H1 (cell line): ENCODE results near the gene THAP10. TPM values are rescaled to one million over a fixed set of nuclear protein-coding genes. Genes with fewer than 3 reads are reported as not detected.

Source experiments
- CTCF ChIA-PET: fragments of 300-600 bp; sonication (Branson Sonifier 250); formaldehyde crosslinking; loops from one replicate; lab custom pipeline; 2021; ENCODE audit not compliant: partially characterized antibody; lab: Charles Lee
- POLR2A ChIA-PET: fragments of 300-600 bp; sonication (Branson Sonifier 250); formaldehyde crosslinking; loops from one replicate; lab custom pipeline; 2021; ENCODE audit warnings: inconsistent platforms; ENCODE audit not compliant: partially characterized antibody; lab: Charles Lee
- DNase-seq, 2 experiments: peaks; one replicate each; pipeline versions ENCODE4 v3.0.0 to v3.0.0-alpha.2; 2010 to 2022; ENCODE audit warnings: low spot score in 2 of 2, low read depth in 1 of 2, mixed read lengths in 1 of 2
- FAIRE-seq: peaks from 2 replicates; lab custom pipeline; 2011; peaks lifted over from hg19 to GRCh38; lab: Jason Lieb, UNC
- H2AFZ ChIP-seq: 2 replicates; pipeline ENCODE4 v1.8.1; 2012; ENCODE audit warnings: low read length, inconsistent platforms
- H2AK5ac ChIP-seq: 2 replicates; pipeline ENCODE4 v1.6.1; 2013; ENCODE audit warnings: low read depth, low read length
- H2BK120ac ChIP-seq: replicated peaks from 2 replicates; pipeline ENCODE3; 2013; ENCODE audit warnings: low read depth, low read length, inconsistent platforms
- H2BK12ac ChIP-seq: 2 replicates; pipeline ENCODE4 v1.6.1; 2013; ENCODE audit warnings: low read depth, low read length
- H2BK15ac ChIP-seq: 2 replicates; pipeline ENCODE4 v1.6.1; 2013; ENCODE audit warnings: low read length
- H2BK20ac ChIP-seq: 2 replicates; pipeline ENCODE4 v1.6.1; 2013; ENCODE audit warnings: low read length
- H2BK5ac ChIP-seq: 2 replicates; pipeline ENCODE4 v1.6.1; 2013; ENCODE audit warnings: low read depth, low read length
- H3K14ac ChIP-seq: 2 replicates; pipeline ENCODE4 v1.6.1; 2013; ENCODE audit warnings: inconsistent platforms; ENCODE audit not compliant: insufficient read length
- H3K18ac ChIP-seq: 2 replicates; pipeline ENCODE4 v1.6.1; 2013; ENCODE audit warnings: low read length; ENCODE audit errors: extremely low read depth
- H3K23ac ChIP-seq: 2 replicates; pipeline ENCODE4 v1.6.1; 2013; ENCODE audit warnings: inconsistent platforms; ENCODE audit not compliant: insufficient read length
- H3K23me2 ChIP-seq: 2 replicates; pipeline ENCODE4 v1.6.1; 2013; ENCODE audit warnings: low read depth, low read length
- H3K27ac ChIP-seq: 2 replicates; pipeline ENCODE4 v1.6.1; 2011; ENCODE audit warnings: low read depth, low read length, inconsistent platforms
- H3K27me3 ChIP-seq, 4 experiments: replicated peaks in 1 of 4; 1 replicate in 1 of 4; 2 replicates in 3 of 4; pipeline versions ENCODE4 v1.6.1 to v1.8.1; 2011 to 2013; ENCODE audit warnings: low read length in 3 of 4, mild to moderate bottlenecking in 3 of 4, inconsistent platforms in 2 of 4, mixed read lengths in 2 of 4, moderate library complexity in 1 of 4; ENCODE audit not compliant: control insufficient read depth in 3 of 4, insufficient read depth in 3 of 4; ENCODE audit errors: extremely low read depth in 1 of 4
- H3K36me3 ChIP-seq, 4 experiments: 2 replicates each; pipeline versions ENCODE4 v1.6.1 to v1.8.1; 2011 to 2013; ENCODE audit warnings: mild to moderate bottlenecking in 4 of 4, low read length in 3 of 4, moderate library complexity in 2 of 4, control low read depth in 1 of 4, inconsistent platforms in 1 of 4; ENCODE audit not compliant: insufficient read depth in 4 of 4, control insufficient read depth in 2 of 4
- H3K4ac ChIP-seq: replicated peaks from 2 replicates; pipeline ENCODE3; 2013; ENCODE audit warnings: low read length, low read depth, mixed read lengths, inconsistent platforms; ENCODE audit not compliant: insufficient read length
- H3K4me1 ChIP-seq, 4 experiments: replicated peaks in 1 of 4; 1 replicate in 1 of 4; 2 replicates in 3 of 4; pipeline versions ENCODE4 v1.6.1 to v1.8.1; 2011 to 2013; ENCODE audit warnings: low read length in 3 of 4, inconsistent platforms in 2 of 4, mixed read lengths in 1 of 4; ENCODE audit not compliant: insufficient read depth in 4 of 4, control insufficient read depth in 3 of 4
- H3K4me2 ChIP-seq, 2 experiments: 2 replicates each; pipeline versions ENCODE4 v1.6.1 to v1.8.1; 2011 to 2013; ENCODE audit warnings: low read depth in 2 of 2, low read length in 2 of 2, control low read depth in 1 of 2, inconsistent platforms in 1 of 2, mild to moderate bottlenecking in 1 of 2; ENCODE audit not compliant: insufficient read depth in 1 of 2
- H3K4me3 ChIP-seq, 4 experiments: fragments of 200-600, 300-600 bp in 1 of 4; sonication (generic), shearing (Covaris generic), sonication (Bioruptor Twin) in 1 of 4; 2 replicates each; pipeline versions ENCODE4 v1.5.1 to v1.8.1; 2011 to 2016; ENCODE audit warnings: low read length in 4 of 4, low read depth in 3 of 4, control low read depth in 2 of 4, inconsistent platforms in 2 of 4, mild to moderate bottlenecking in 2 of 4, mixed read lengths in 1 of 4, moderate library complexity in 1 of 4; ENCODE audit not compliant: insufficient read depth in 2 of 4; ENCODE audit errors: extremely low read depth in 1 of 4
- H3K56ac ChIP-seq: replicated peaks from 2 replicates; pipeline ENCODE3; 2013; ENCODE audit warnings: low read depth, mild to moderate bottlenecking, mixed read lengths, low read length, inconsistent platforms; ENCODE audit not compliant: insufficient read length
- H3K79me1 ChIP-seq: 2 replicates; pipeline ENCODE4 v1.6.1; 2013; ENCODE audit warnings: low read depth, low read length, control low read depth
- H3K79me2 ChIP-seq, 2 experiments: 2 replicates each; pipeline versions ENCODE4 v1.6.1 to v1.8.1; 2012 to 2013; ENCODE audit warnings: low read length in 2 of 2, mild to moderate bottlenecking in 2 of 2, inconsistent platforms in 1 of 2; ENCODE audit not compliant: insufficient read depth in 2 of 2, control insufficient read depth in 1 of 2
- H3K9ac ChIP-seq, 4 experiments: replicated peaks in 1 of 4; 1 replicate in 1 of 4; 2 replicates in 3 of 4; pipeline versions ENCODE4 v1.6.1 to v1.8.1; 2011 to 2013; ENCODE audit warnings: low read depth in 3 of 4, low read length in 3 of 4, control low read depth in 2 of 4, mild to moderate bottlenecking in 2 of 4, moderate library complexity in 2 of 4, inconsistent platforms in 1 of 4; ENCODE audit errors: extremely low read depth in 1 of 4
- H3K9me3 ChIP-seq, 2 experiments: 2 replicates each; pipeline versions ENCODE4 v1.6.1 to v1.8.1; 2012 to 2013; ENCODE audit warnings: mild to moderate bottlenecking in 2 of 2, moderate library complexity in 2 of 2, control low read depth in 1 of 2, inconsistent platforms in 1 of 2, low read depth in 1 of 2, low read length in 1 of 2, mixed read lengths in 1 of 2; ENCODE audit not compliant: insufficient read depth in 2 of 2
- H4K20me1 ChIP-seq, 2 experiments: replicated peaks in 1 of 2; 2 replicates each; pipeline versions ENCODE3 to v1.8.1; 2011 to 2013; ENCODE audit warnings: inconsistent platforms in 2 of 2, low read length in 2 of 2, mild to moderate bottlenecking in 1 of 2; ENCODE audit not compliant: insufficient read depth in 2 of 2, control insufficient read depth in 1 of 2
- H4K5ac ChIP-seq: 2 replicates; pipeline ENCODE4 v1.6.1; 2013; ENCODE audit warnings: low read length, low read depth, mixed read lengths, inconsistent platforms; ENCODE audit not compliant: insufficient read length
- H4K8ac ChIP-seq: 2 replicates; pipeline ENCODE4 v1.8.0; 2013; ENCODE audit warnings: mild to moderate bottlenecking, moderate library complexity, low read length, inconsistent platforms; ENCODE audit not compliant: insufficient read depth; ENCODE audit errors: extremely low read depth
- H4K91ac ChIP-seq: replicated peaks from 2 replicates; pipeline ENCODE3; 2013; ENCODE audit warnings: low read length, mixed read lengths, inconsistent platforms; ENCODE audit not compliant: insufficient read length
- BACH1 ChIP-seq: IDR thresholded peaks from 2 replicates; pipeline ENCODE4 v1.6.1; 2012; ENCODE audit warnings: low read length, improper control_type of control experiment
- CEBPB ChIP-seq: IDR thresholded peaks from 2 replicates; pipeline ENCODE4 v1.6.1; 2012; ENCODE audit warnings: low read depth, low read length
- CHD2 ChIP-seq: IDR thresholded peaks from 2 replicates; pipeline ENCODE4 v1.6.1; 2012; ENCODE audit warnings: low read length, improper control_type of control experiment
- GABPA ChIP-seq: IDR thresholded peaks from 2 replicates; pipeline ENCODE4 v1.6.1; 2011; ENCODE audit warnings: mild to moderate bottlenecking, low read length, moderate library complexity, borderline replicate concordance; ENCODE audit not compliant: insufficient read depth
- RBBP5 ChIP-seq: IDR thresholded peaks from 2 replicates; pipeline ENCODE4 v1.7.1; 2012; ENCODE audit warnings: low read depth, mild to moderate bottlenecking, inconsistent platforms, low read length, moderate library complexity, borderline replicate concordance
- RXRA ChIP-seq: IDR thresholded peaks from 2 replicates; pipeline ENCODE4 v1.6.1; 2011; ENCODE audit warnings: low read depth, mild to moderate bottlenecking, low read length, moderate library complexity; ENCODE audit not compliant: insufficient read depth
- SIN3A ChIP-seq, 2 experiments: IDR thresholded peaks in 1 of 2; conservative IDR thresholded peaks in 1 of 2; 2 replicates each; pipeline ENCODE4 v1.6.1; 2011 to 2012; ENCODE audit warnings: low read length in 2 of 2, improper control_type of control experiment in 1 of 2, low read depth in 1 of 2, mild to moderate bottlenecking in 1 of 2
- TBP ChIP-seq: IDR thresholded peaks from 2 replicates; pipeline ENCODE4 v1.6.1; 2011; ENCODE audit warnings: low read depth, low read length, improper control_type of control experiment
- USF2 ChIP-seq: IDR thresholded peaks from 2 replicates; pipeline ENCODE4 v1.6.1; 2011; ENCODE audit warnings: low read length, improper control_type of control experiment
- WGBS, 2 experiments: shearing (Covaris generic) in 1 of 2; methylation state at CpG; one replicate each; pipeline versions ENCODE4 v1.1.6 to v1.1.7; 2013 to 2015; ENCODE audit warnings: low lambda C conversion rate in 2 of 2, mixed read lengths in 2 of 2, inconsistent platforms in 1 of 2, low coverage in 1 of 2, missing lambda C conversion rate in 1 of 2; ENCODE audit not compliant: insufficient replicate concordance in 2 of 2, insufficient coverage in 1 of 2, insufficient read length in 1 of 2; ENCODE audit errors: extremely low coverage in 1 of 2, missing lambda C conversion rate in 1 of 2; 5-methylcytosine and 5-hydroxymethylcytosine counted together
- polyA plus RNA-seq, 7 experiments: library from polyadenylated mRNA; depleted of rRNA in 3 of 7; stranded (reverse) in 5 of 7; unstranded in 2 of 7; fragments of >200 nt in 5 of 7; fragments of 200-250 nt in 2 of 7; gene quantifications; 1 replicate in 5 of 7; 2 replicates in 1 of 7; 4 replicates in 1 of 7; pipeline versions ENCODE4 v1.2.1 to v1.2.3, GENCODE V29; 2011 to 2013; ENCODE audit warnings: missing spikeins in 2 of 7, mixed read lengths in 2 of 7
- total RNA-seq: library from RNA; stranded (reverse); fragmentation: NEBNext Ultra II Directional; extraction: Animal tissue kit (Norgen Biotek cat#: 25700); gene quantifications from 2 replicates; pipeline ENCODE4 v1.2.1, GENCODE V29; 2021

Gene THAP10
- total and polyA plus RNA-seq, 2 of the 8 experiments (the other 6 are each of a cell fraction or from before 2014, with no cell fraction given), result 2.8 to 4.5 TPM

- no peak overlapping the region for H2AK5ac ChIP-seq
- no peak overlapping the region for H3K23ac ChIP-seq
- H2BK20ac ChIP-seq, result no peak overlapping the region
- no peaks in the 10 kb centered on the region for H3K79me1 ChIP-seq
- H2BK12ac ChIP-seq, result no peak overlapping the region
- no peak overlapping the region for H4K5ac ChIP-seq
- H4K8ac ChIP-seq, result no peak overlapping the region
- POLR2A ChIA-PET, result interaction anchor here (1.3 kb wide), 1 partner anchor 10 kb away, joined by 3 read pairs; no protein-coding TSS in a partner anchor
- no peak overlapping the region for H2BK5ac ChIP-seq
- no peak overlapping the region for H2BK120ac ChIP-seq
- H3K4me2 ChIP-seq, result no peak overlapping the region
- FAIRE-seq, result no peak
- H3K18ac ChIP-seq, result no peak overlapping the region
- peaks cover 0 to 11% of the 10 kb centered on the region in 2 experiments; a peak in 1 of 4 replicates for H3K9me3 ChIP-seq
- no peak overlapping the region for H2AFZ ChIP-seq
- no peaks in the 10 kb centered on the region; a peak in 1 of 8 replicates for H3K36me3 ChIP-seq
- WGBS, 2 experiments, result 88% methylated on average over 2 of the region's 2 CpGs; no CpG with 5 or more reads in 1 of the 2 experiments
- TF ChIP-seq USF2 (no peak), BACH1 (no peak), CEBPB (no peak), CHD2 (no peak), SIN3A (conservative IDR thresholded peaks at IDR 0.05 in 1 of 2, IDR thresholded peaks at IDR 0.05 in 1 of 2; ENCODE audit: low read depth in 1 of 2, low read length in 2 of 2) (no peak), RXRA (no peak), TBP (no peak), RBBP5 (no peak), GABPA (no peak)
- no peaks in the 10 kb centered on the region for H3K4me1 ChIP-seq
- H2BK15ac ChIP-seq, result no peak overlapping the region
- no peak overlapping the region for H3K27ac ChIP-seq
- no peak overlapping the region for H3K4ac ChIP-seq
- DNase-seq, result no peak
- no peaks in the 10 kb centered on the region for H4K20me1 ChIP-seq
- no peaks in the 10 kb centered on the region for H3K27me3 ChIP-seq
- no peak overlapping the region for H3K4me3 ChIP-seq
- no peak overlapping the region; a peak in 1 of 7 replicates for H3K9ac ChIP-seq
- no peak overlapping the region for H3K14ac ChIP-seq
- H3K23me2 ChIP-seq, result no peaks in the 10 kb centered on the region
- H3K79me2 ChIP-seq, result no peaks in the 10 kb centered on the region
- CTCF ChIA-PET, result interaction anchor here (0.6 to 3.9 kb wide), 5 partner anchors 13 to 48 kb away, joined by 3 to 29 read pairs (median 6); no protein-coding TSS in a partner anchor
- no peak overlapping the region for H3K56ac ChIP-seq
- no peak overlapping the region for H4K91ac ChIP-seq
Observed at GRCh38 chr15:70873232-70874054, 18.8 kb downstream of the THAP10 start.
